ENCODE data around the gene LOX. TPM values are rescaled to one million over a fixed set of nuclear protein-coding genes. Genes with fewer than 3 reads are reported as not detected.

LOX gene
- total and polyA plus RNA-seq, 7 donors: 0.51 to 4.9 (median 1.6) TPM

DNA sequence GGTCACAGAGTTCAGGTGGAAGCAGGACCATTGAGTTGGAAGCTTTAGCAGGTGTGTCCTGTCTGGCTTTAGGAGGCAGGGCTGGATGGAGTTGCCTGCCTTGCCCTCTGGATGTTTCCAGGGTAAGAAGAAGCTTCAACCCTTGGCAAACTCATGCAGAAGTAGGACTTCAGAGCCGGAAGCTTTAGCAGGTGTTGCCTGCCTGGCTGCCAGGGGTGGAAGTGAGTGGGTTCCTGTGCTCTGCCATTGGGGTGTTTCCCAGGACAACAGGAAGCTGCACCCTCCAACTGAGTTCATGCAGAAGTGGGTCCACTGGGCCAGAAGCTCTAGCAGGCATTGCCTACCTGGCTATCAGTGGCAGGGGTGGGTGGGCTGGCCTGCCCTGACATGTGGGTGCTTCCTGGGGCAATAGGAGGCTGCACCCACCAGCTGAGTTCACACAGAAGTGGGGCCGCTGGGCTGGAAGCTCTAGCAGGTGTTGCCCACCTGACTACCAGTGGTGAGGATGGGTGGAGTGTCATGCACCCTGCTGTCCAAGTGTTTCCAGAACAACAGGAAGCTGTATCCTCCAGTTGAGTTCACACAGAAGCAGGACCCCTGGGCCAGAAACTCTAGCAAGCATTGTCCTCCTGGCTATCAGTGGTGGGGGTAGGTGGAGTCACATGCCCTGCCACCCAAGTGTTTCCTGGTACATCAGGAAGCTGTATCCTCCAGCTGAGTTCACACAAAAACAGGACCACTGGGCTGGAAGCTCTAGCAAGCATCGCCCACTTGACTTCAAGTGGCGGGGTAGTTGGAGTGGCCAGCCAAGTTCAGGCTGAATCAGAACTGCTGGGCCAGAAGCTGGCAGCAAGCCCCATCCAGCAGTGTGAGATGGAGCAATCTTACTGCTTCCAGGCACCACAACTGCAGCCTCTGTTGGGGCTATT lies 24.6 kb downstream of the LOX start:
- H3K36me3 ChIP-seq (ENCODE audit: insufficient read depth in 1 of 2, low read depth in 1 of 2): no peaks in the 10 kb centered on the region
- intact Hi-C loops (cut with DNase I): no loop called here
- H3K4me1 ChIP-seq: no peaks in the 10 kb centered on the region
- no peaks in the 10 kb centered on the region for H3K27me3 ChIP-seq (ENCODE audit: insufficient read depth in 3 of 3, low read length in 2 of 3)
- no peaks in the 10 kb centered on the region for H3K9me3 ChIP-seq
- TF ChIP-seq, protein P1, sequence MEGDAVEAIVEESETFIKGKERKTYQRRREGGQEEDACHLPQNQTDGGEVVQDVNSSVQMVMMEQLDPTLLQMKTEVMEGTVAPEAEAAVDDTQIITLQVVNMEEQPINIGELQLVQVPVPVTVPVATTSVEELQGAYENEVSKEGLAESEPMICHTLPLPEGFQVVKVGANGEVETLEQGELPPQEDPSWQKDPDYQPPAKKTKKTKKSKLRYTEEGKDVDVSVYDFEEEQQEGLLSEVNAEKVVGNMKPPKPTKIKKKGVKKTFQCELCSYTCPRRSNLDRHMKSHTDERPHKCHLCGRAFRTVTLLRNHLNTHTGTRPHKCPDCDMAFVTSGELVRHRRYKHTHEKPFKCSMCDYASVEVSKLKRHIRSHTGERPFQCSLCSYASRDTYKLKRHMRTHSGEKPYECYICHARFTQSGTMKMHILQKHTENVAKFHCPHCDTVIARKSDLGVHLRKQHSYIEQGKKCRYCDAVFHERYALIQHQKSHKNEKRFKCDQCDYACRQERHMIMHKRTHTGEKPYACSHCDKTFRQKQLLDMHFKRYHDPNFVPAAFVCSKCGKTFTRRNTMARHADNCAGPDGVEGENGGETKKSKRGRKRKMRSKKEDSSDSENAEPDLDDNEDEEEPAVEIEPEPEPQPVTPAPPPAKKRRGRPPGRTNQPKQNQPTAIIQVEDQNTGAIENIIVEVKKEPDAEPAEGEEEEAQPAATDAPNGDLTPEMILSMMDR (IDR thresholded peaks at IDR 0.05): no peak
- peak in 2 of 4 donors; percentile 22 to 27 for ATAC-seq
- no peak overlapping the region for H3K27ac ChIP-seq
- no peak overlapping the region for H3K4me3 ChIP-seq
- DNase-seq: peak; percentile 15 to 47
- 75 to 85% (median 82%) methylated on average over 4 of the region's 4 CpGs for WGBS, 3 donors

DNA sequence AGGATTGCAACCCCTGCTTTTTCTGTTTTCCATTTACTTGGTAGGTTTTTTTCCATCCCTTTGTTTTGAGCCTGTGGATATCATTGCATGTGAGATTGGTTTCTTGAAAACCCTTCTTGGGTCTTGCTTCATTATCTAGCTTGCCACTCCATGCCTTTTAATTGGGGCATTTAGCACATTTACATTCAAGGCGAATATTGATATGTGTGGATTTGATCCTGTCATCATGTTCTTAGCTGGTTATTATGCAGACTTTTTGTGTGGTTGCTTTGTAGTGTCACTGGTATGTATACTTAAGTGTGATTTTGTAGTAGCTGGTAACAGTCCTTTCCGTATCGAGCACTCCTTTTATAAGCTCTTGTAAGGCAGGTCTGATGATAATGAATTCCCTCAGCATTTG lies 26.5 kb downstream of the LOX start:
- Histone ChIP-seq H3K9me3 (no peaks in the 10 kb centered on the region), H3K4me1 (no peaks in the 10 kb centered on the region), H3K4me3 (no peak overlapping the region), H3K27me3 (ENCODE audit: insufficient read depth in 3 of 3, low read length in 2 of 3) (no peaks in the 10 kb centered on the region), H3K36me3 (ENCODE audit: insufficient read depth in 1 of 2, low read depth in 1 of 2) (no peaks in the 10 kb centered on the region), H3K27ac (no peak overlapping the region)
- intact Hi-C loops (cut with DNase I): no loop called here
- DNase-seq (no peak), ATAC-seq (no peak)
- 96 to 98% (median 97%) methylated on average over 3 of the region's 3 CpGs for WGBS, 3 donors
- TF ChIP-seq, protein P1 (IDR thresholded peaks at IDR 0.05): no peak

DNA sequence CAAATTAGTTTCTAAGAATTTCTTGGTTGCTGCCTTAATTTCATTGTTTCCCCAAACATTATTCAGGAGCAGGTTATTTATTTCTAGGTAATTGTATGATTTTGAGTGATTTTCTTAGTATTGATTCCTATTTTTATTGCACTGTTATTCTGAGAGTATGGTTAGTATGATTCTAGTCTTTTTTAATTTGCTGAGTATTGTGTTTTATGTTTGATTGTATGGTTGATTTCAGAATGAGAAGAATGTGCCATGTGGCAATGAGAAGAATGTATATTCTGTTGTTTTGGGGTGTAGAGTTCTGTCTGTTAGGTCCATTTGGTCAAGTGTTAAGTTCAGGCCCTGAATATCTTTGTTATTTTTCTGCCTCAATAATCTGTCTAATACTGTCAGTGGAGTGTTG lies 27.1 kb downstream of the LOX start:
- no peak overlapping the region for H3K4me3 ChIP-seq
- H3K4me1 ChIP-seq: no peaks in the 10 kb centered on the region
- H3K27me3 ChIP-seq (ENCODE audit: insufficient read depth in 3 of 3, low read length in 2 of 3): no peaks in the 10 kb centered on the region
- H3K27ac ChIP-seq: no peak overlapping the region
- DNase-seq: no peak
- TF ChIP-seq, protein P1 (IDR thresholded peaks at IDR 0.05): no peak
- intact Hi-C loops (cut with DNase I): no loop called here
- no peak for ATAC-seq
- no peaks in the 10 kb centered on the region for H3K36me3 ChIP-seq (ENCODE audit: insufficient read depth in 1 of 2, low read depth in 1 of 2)
- H3K9me3 ChIP-seq: no peaks in the 10 kb centered on the region

DNA sequence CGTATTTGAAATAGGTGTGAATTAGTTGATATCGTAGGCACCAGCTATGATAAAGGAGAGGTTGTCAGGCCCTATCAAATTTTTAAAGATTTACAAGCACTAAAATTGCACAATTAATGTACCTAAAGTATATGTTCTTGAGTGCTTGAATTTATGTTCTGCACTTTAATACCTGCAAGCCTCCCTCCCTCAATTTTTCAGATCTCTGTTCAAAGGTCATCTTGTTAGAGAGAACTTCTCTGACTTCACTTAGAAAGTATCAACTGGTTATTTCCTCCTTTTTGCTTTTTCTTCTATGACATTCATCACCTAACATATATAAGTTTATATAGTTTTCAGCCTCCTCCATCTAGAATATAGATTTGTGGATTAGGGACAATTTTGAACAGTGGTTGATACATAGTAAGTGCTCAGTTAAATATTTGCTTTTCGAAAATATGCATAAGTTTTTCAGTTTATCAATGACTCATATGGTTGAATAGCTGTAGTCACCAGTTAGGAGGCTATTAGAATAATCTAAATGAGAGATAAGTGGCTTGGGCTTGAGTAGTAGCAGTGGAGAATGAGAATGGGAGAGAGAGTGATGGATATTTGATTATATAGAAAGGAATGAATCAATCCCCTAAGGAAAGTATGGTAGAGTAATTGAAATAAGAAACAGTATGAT lies 37.3 kb downstream of the LOX start:
- Histone ChIP-seq H3K27ac (no peak overlapping the region), H3K9me3 (no peaks in the 10 kb centered on the region), H3K4me1 (no peaks in the 10 kb centered on the region), H3K36me3 (ENCODE audit: insufficient read depth in 1 of 2, low read depth in 1 of 2) (no peaks in the 10 kb centered on the region), H3K4me3 (no peak overlapping the region), H3K27me3 (ENCODE audit: insufficient read depth in 3 of 3, low read length in 2 of 3) (no peaks in the 10 kb centered on the region)
- WGBS, 3 donors: 88 to 97% (median 90%) methylated on average over 3 of the region's 3 CpGs
- DNase-seq: no peak
- ATAC-seq: no peak
- intact Hi-C loops (cut with DNase I): no loop called here
- TF ChIP-seq, protein P1 (IDR thresholded peaks at IDR 0.05): no peak
